OCI-LY7 (cell line): Measurements from ENCODE around the gene GMDS. TPM values are rescaled to one million over a fixed set of nuclear protein-coding genes. Genes with fewer than 3 reads are reported as not detected.

ENCODE experiments used
- BruUV-seq: library from RNA; stranded (reverse); fragments of 400-500 nt; replicated peaks from 2 replicates; lab custom pipeline; 2021; lab: Mats Ljungman, UMichigan
- CTCF ChIA-PET: fragments of 300-600 bp; sonication (Branson Sonifier 250); formaldehyde crosslinking; loops from one replicate; lab custom pipeline; 2022; ENCODE audit warnings: antibody characterized with exemption; ENCODE audit not compliant: unreplicated experiment; lab: Charles Lee
- POLR2A ChIA-PET: fragments of 300-600 bp; sonication (Branson Sonifier 250); formaldehyde crosslinking; loops from one replicate; lab custom pipeline; 2022; ENCODE audit warnings: antibody characterized with exemption; lab: Charles Lee
- DNase-seq: peaks from one replicate; pipeline ENCODE4 v3.0.0-alpha.2; 2015; ENCODE audit warnings: low spot score
- H2AFZ ChIP-seq: fragments of 200-600 bp; sonication (generic), shearing (Covaris generic); 2 replicates; pipeline ENCODE4 v1.6.1; 2014; ENCODE audit warnings: mild to moderate bottlenecking, antibody characterized with exemption, low read length, moderate library complexity
- H3K27ac ChIP-seq: fragments of 200-600 bp; sonication (generic); 2 replicates; pipeline ENCODE4 v1.5.1; 2014; ENCODE audit warnings: mixed run types, low read depth, mild to moderate bottlenecking, moderate library complexity, low read length, inconsistent platforms; ENCODE audit not compliant: poor library complexity, severe bottlenecking
- H3K36me3 ChIP-seq: fragments of 200-600 bp; sonication (generic); 2 replicates; pipeline ENCODE4 v1.6.1; 2014; ENCODE audit warnings: mild to moderate bottlenecking, antibody characterized with exemption, low read length, moderate library complexity, mixed read lengths; ENCODE audit not compliant: insufficient read depth
- H3K4me1 ChIP-seq: fragments of 200-600 bp; sonication (generic); 2 replicates; pipeline ENCODE4 v1.5.1; 2014; ENCODE audit warnings: mild to moderate bottlenecking, low read length; ENCODE audit not compliant: insufficient read depth, poor library complexity, severe bottlenecking
- H3K4me2 ChIP-seq: fragments of 200-600 bp; sonication (generic); 2 replicates; pipeline ENCODE4 v1.6.1; 2014; ENCODE audit warnings: mild to moderate bottlenecking, low read length
- H3K4me3 ChIP-seq: fragments of 200-600 bp; sonication (generic); 2 replicates; pipeline ENCODE4 v1.5.1; 2014; ENCODE audit warnings: mild to moderate bottlenecking, low read depth, low read length; ENCODE audit not compliant: poor library complexity, severe bottlenecking
- H3K79me2 ChIP-seq: fragments of 200-600 bp; sonication (generic); 2 replicates; pipeline ENCODE4 v1.6.1; 2016; ENCODE audit warnings: low read depth, mild to moderate bottlenecking, low read length, moderate library complexity, mixed read lengths; ENCODE audit not compliant: insufficient read depth
- H3K9me2 ChIP-seq: fragments of 200-600 bp; sonication (generic); 2 replicates; pipeline ENCODE4 v1.6.1; 2016; ENCODE audit warnings: mild to moderate bottlenecking, low read length, mixed read lengths; ENCODE audit not compliant: insufficient read depth
- H3K9me3 ChIP-seq: fragments of 200-600 bp; sonication (generic); 2 replicates; pipeline ENCODE4 v1.6.1; 2014; ENCODE audit warnings: mild to moderate bottlenecking, mixed run types, low read length, mixed read lengths
- H4K20me1 ChIP-seq: fragments of 200-600 bp; sonication (generic); 2 replicates; pipeline ENCODE4 v1.6.1; 2014; ENCODE audit warnings: mild to moderate bottlenecking, antibody characterized with exemption, low read length, moderate library complexity, mixed read lengths; ENCODE audit not compliant: insufficient read depth
- EZH2phosphoT487 ChIP-seq: fragments of 200-600 bp; sonication (generic); IDR thresholded peaks from 2 replicates; pipeline ENCODE4 v1.6.1; 2018; ENCODE audit warnings: low read depth, borderline replicate concordance, mild to moderate bottlenecking, mixed run types, antibody characterized with exemption, low read length, moderate library complexity, mixed read lengths
- intact Hi-C: fragments of 100-400 bp; cut with micrococcal nuclease; formaldehyde crosslinking; loops from one replicate; pipeline ENCODE4 v1.10.0; 2022; ENCODE audit not compliant: unreplicated experiment
- total RNA-seq, 2 experiments: library from RNA; depleted of rRNA in 1 of 2; stranded (reverse); fragments of >200 nt in 1 of 2; shearing (Covaris generic) in 1 of 2; gene quantifications; 2 replicates each; pipeline ENCODE4 v1.2.3, GENCODE V29; 2014 to 2022
- TF ChIP-seq, protein P1 (sequence below): fragments of 200-600 bp; sonication (generic); conservative IDR thresholded peaks from 2 replicates; pipeline ENCODE4 v1.5.1; 2014; ENCODE audit warnings: mild to moderate bottlenecking, antibody characterized with exemption, low read length, moderate library complexity, mixed read lengths

The GMDS gene
- total RNA-seq, 2 experiments from 2014 or later: 9.9 to 26.8 TPM

GRCh38 chr6:1729133-1729749 lies 516.2 kb downstream of the GMDS start:
- intact Hi-C loops: no loop called here
- no TSS peak for BruUV-seq
- CTCF ChIA-PET: interaction anchor here (0.9 kb wide), 1 partner anchor 68 kb away, joined by 3 read pairs; no protein-coding TSS in a partner anchor

GRCh38 chr6:1726341-1726768 lies 519.0 kb downstream of the GMDS start:
- H3K9me3 ChIP-seq: no peaks in the 10 kb centered on the region
- ChIA-PET POLR2A (no interaction called here), CTCF (no interaction called here)
- peaks cover 9% of the 10 kb centered on the region for H3K4me1 ChIP-seq
- no TSS peak for BruUV-seq
- H3K9me2 ChIP-seq: no peaks in the 10 kb centered on the region
- no peaks in the 10 kb centered on the region for H3K79me2 ChIP-seq
- H3K4me3 ChIP-seq: no peak overlapping the region
- H3K36me3 ChIP-seq: no peaks in the 10 kb centered on the region
- no peak for TF ChIP-seq EZH2phosphoT487
- TF ChIP-seq, protein P1, sequence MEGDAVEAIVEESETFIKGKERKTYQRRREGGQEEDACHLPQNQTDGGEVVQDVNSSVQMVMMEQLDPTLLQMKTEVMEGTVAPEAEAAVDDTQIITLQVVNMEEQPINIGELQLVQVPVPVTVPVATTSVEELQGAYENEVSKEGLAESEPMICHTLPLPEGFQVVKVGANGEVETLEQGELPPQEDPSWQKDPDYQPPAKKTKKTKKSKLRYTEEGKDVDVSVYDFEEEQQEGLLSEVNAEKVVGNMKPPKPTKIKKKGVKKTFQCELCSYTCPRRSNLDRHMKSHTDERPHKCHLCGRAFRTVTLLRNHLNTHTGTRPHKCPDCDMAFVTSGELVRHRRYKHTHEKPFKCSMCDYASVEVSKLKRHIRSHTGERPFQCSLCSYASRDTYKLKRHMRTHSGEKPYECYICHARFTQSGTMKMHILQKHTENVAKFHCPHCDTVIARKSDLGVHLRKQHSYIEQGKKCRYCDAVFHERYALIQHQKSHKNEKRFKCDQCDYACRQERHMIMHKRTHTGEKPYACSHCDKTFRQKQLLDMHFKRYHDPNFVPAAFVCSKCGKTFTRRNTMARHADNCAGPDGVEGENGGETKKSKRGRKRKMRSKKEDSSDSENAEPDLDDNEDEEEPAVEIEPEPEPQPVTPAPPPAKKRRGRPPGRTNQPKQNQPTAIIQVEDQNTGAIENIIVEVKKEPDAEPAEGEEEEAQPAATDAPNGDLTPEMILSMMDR: no peak
- no peak for DNase-seq
- no peak overlapping the region for H2AFZ ChIP-seq
- intact Hi-C loops: no loop called here
- H3K27ac ChIP-seq: no peak overlapping the region
- no peak overlapping the region for H3K4me2 ChIP-seq
- H4K20me1 ChIP-seq: no peaks in the 10 kb centered on the region

More at GRCh38 chr6:1729133-1729749, 516.2 kb downstream of the GMDS start:
- no peak for DNase-seq
- no peaks in the 10 kb centered on the region for H3K9me3 ChIP-seq
- H4K20me1 ChIP-seq: no peaks in the 10 kb centered on the region
- peaks cover 10% of the 10 kb centered on the region for H3K4me1 ChIP-seq
- H3K79me2 ChIP-seq: no peaks in the 10 kb centered on the region
- TF ChIP-seq, protein P1: no peak
- no peak for TF ChIP-seq EZH2phosphoT487
- H3K4me3 ChIP-seq: no peak overlapping the region
- H3K36me3 ChIP-seq: no peaks in the 10 kb centered on the region
- H3K27ac ChIP-seq: no peak overlapping the region
- H2AFZ ChIP-seq: no peak overlapping the region
- no peak overlapping the region for H3K4me2 ChIP-seq
- H3K9me2 ChIP-seq: no peaks in the 10 kb centered on the region
- POLR2A ChIA-PET: interaction anchor here (1.0 to 2.5 kb wide), 3 partner anchors 9 to 14 kb away, joined by 4 to 9 read pairs (median 5); no protein-coding TSS in a partner anchor

- no peaks in the 10 kb centered on the region for H3K79me2 ChIP-seq
- H3K4me2 ChIP-seq: no peak overlapping the region
- DNase-seq: no peak
- TF ChIP-seq, protein P1: no peak
- no peak for TF ChIP-seq EZH2phosphoT487
- H3K36me3 ChIP-seq: no peaks in the 10 kb centered on the region
- H3K9me3 ChIP-seq: no peaks in the 10 kb centered on the region
- H4K20me1 ChIP-seq: no peaks in the 10 kb centered on the region
- no peaks in the 10 kb centered on the region for H3K4me1 ChIP-seq
- H3K27ac ChIP-seq: no peak overlapping the region
- no peak overlapping the region for H3K4me3 ChIP-seq
- ChIA-PET POLR2A (no interaction called here), CTCF (interaction anchor here (0.6 kb wide), 1 partner anchor 137 kb away, joined by 3 read pairs; no protein-coding TSS in a partner anchor)
- no TSS peak for BruUV-seq
- intact Hi-C loops: no loop called here
- H2AFZ ChIP-seq: no peak overlapping the region
- H3K9me2 ChIP-seq: no peaks in the 10 kb centered on the region
Measured at GRCh38 chr6:1724616-1725015, 520.8 kb downstream of the GMDS start.
